SK-N-SH (cell line): Measurements from ENCODE around the gene DHRSX. TPM values are rescaled to one million over a fixed set of nuclear protein-coding genes. Genes with fewer than 3 reads are reported as not detected.

Experiments
- CTCF ChIA-PET: fragments of 300-600, 350-600 bp; formaldehyde crosslinking; extraction: SDS; loops from one replicate; lab custom pipeline; 2021; lab: Yijun Ruan, JAX
- POLR2A ChIA-PET: fragments of 350-600 bp; sonication (Branson Sonifier 250); formaldehyde crosslinking; extraction: SDS; loops from one replicate; lab custom pipeline; 2020; ENCODE audit warnings: antibody characterized with exemption, inconsistent platforms; lab: Yijun Ruan, JAX
- DNase-seq: peaks from one replicate; pipeline ENCODE4 v3.0.0; 2012
- H2AFZ ChIP-seq: fragments of 200-600 bp; sonication (generic); 2 replicates; pipeline ENCODE4 v1.8.1; 2016; ENCODE audit warnings: antibody characterized with exemption, mild to moderate bottlenecking, low read depth
- H3F3A ChIP-seq: fragments of 200-600 bp; sonication (generic); replicated peaks from 2 replicates; pipeline ENCODE3; 2016; ENCODE audit warnings: antibody characterized with exemption, mild to moderate bottlenecking; ENCODE audit not compliant: insufficient read depth
- H3K27ac ChIP-seq, 2 experiments: fragments of 200-500 bp in 1 of 2; fragments of 200-600 bp in 1 of 2; sonication (Bioruptor generic) in 1 of 2; sonication (generic), shearing (Covaris generic) in 1 of 2; 2 replicates each; pipeline versions ENCODE4 v1.5.1 to v1.6.1; 2014 to 2016; ENCODE audit warnings: low read depth in 2 of 2, inconsistent platforms in 1 of 2, low read length in 1 of 2, mild to moderate bottlenecking in 1 of 2, mixed read lengths in 1 of 2
- H3K27me3 ChIP-seq: fragments of 200-600 bp; sonication (generic), shearing (Covaris generic); 2 replicates; pipeline ENCODE4 v1.6.1; 2016; ENCODE audit warnings: mixed run types; ENCODE audit not compliant: insufficient read depth
- H3K36me3 ChIP-seq, 2 experiments: fragments of 200-500 bp in 1 of 2; fragments of 200-600 bp in 1 of 2; sonication (Bioruptor generic) in 1 of 2; sonication (generic) in 1 of 2; replicated peaks in 1 of 2; 2 replicates each; pipeline versions ENCODE3 to v1.5.1; 2014 to 2016; ENCODE audit warnings: low read length in 1 of 2, mild to moderate bottlenecking in 1 of 2; ENCODE audit not compliant: insufficient read depth in 2 of 2, control insufficient read depth in 1 of 2
- H3K4me1 ChIP-seq, 2 experiments: fragments of 200-500 bp in 1 of 2; fragments of 200-600 bp in 1 of 2; sonication (Bioruptor generic) in 1 of 2; sonication (generic), shearing (Covaris generic) in 1 of 2; 2 replicates each; pipeline versions ENCODE4 v1.5.1 to v1.6.1; 2014 to 2016; ENCODE audit warnings: low read depth in 1 of 2, low read length in 1 of 2, mixed run types in 1 of 2; ENCODE audit not compliant: insufficient read depth in 2 of 2, control insufficient read depth in 1 of 2
- H3K4me2 ChIP-seq: fragments of 200-600 bp; sonication (generic), shearing (Covaris generic); 2 replicates; pipeline ENCODE4 v1.6.1; 2017; ENCODE audit warnings: mixed run types
- H3K4me3 ChIP-seq, 2 experiments: fragments of 200-500 bp in 1 of 2; fragments of 200-600 bp in 1 of 2; sonication (Bioruptor generic) in 1 of 2; sonication (generic), shearing (Covaris generic) in 1 of 2; 2 replicates each; pipeline versions ENCODE4 v1.5.1 to v1.8.1; 2014 to 2016; ENCODE audit warnings: low read depth in 2 of 2, inconsistent platforms in 1 of 2, low read length in 1 of 2, mild to moderate bottlenecking in 1 of 2, mixed read lengths in 1 of 2, moderate library complexity in 1 of 2
- H3K79me2 ChIP-seq: fragments of 200-600 bp; sonication (generic); 2 replicates; pipeline ENCODE4 v1.8.1; 2017; ENCODE audit warnings: mild to moderate bottlenecking; ENCODE audit not compliant: insufficient read depth
- H3K9ac ChIP-seq: fragments of 200-600 bp; sonication (generic); 2 replicates; pipeline ENCODE4 v1.6.1; 2017; ENCODE audit warnings: mixed run types
- H3K9me2 ChIP-seq: fragments of 200-600 bp; sonication (generic); 2 replicates; pipeline ENCODE4 v1.6.1; 2017; ENCODE audit warnings: mixed run types
- H3K9me3 ChIP-seq: fragments of 200-600 bp; sonication (generic); 2 replicates; pipeline ENCODE4 v1.6.1; 2017; ENCODE audit warnings: mixed run types, mild to moderate bottlenecking, moderate library complexity
- H4K20me1 ChIP-seq: fragments of 200-600 bp; sonication (generic); 2 replicates; pipeline ENCODE4 v1.6.1; 2017; ENCODE audit warnings: mild to moderate bottlenecking, mixed run types; ENCODE audit not compliant: insufficient read depth
- EP300 ChIP-seq, 2 experiments: IDR thresholded peaks; 2 replicates each; pipeline versions ENCODE4 v1.4.0 to v1.6.1; 2012; ENCODE audit warnings: borderline replicate concordance in 1 of 2, low read depth in 1 of 2, low read length in 1 of 2
- FOXJ3 ChIP-seq: sonication (generic); formaldehyde crosslinking; IDR thresholded peaks from 2 replicates; pipeline ENCODE4 v1.5.1; 2020; ENCODE audit warnings: mild to moderate bottlenecking, missing genetic modification reagents
- FOXM1 ChIP-seq: IDR thresholded peaks from 2 replicates; pipeline ENCODE4 v1.4.0; 2012; ENCODE audit warnings: low read depth, mild to moderate bottlenecking
- GABPA ChIP-seq: IDR thresholded peaks from 2 replicates; pipeline ENCODE4 v1.4.0; 2012; ENCODE audit warnings: low read depth, mild to moderate bottlenecking
- JUND ChIP-seq: IDR thresholded peaks from 2 replicates; pipeline ENCODE4 v1.4.0; 2012
- RAD21 ChIP-seq: IDR thresholded peaks from 2 replicates; pipeline ENCODE4 v1.6.1; 2012; ENCODE audit warnings: mild to moderate bottlenecking, low read length
- RFX5 ChIP-seq: IDR thresholded peaks from 2 replicates; pipeline ENCODE4 v1.6.1; 2012; ENCODE audit warnings: mild to moderate bottlenecking, improper control_type of control experiment, low read length
- TCF12 ChIP-seq: IDR thresholded peaks from 2 replicates; pipeline ENCODE4 v1.4.0; 2012
- TEAD4 ChIP-seq: IDR thresholded peaks from 2 replicates; pipeline ENCODE4 v1.4.0; 2012; ENCODE audit warnings: mild to moderate bottlenecking, borderline replicate concordance; ENCODE audit not compliant: insufficient read depth
- YY1 ChIP-seq: IDR thresholded peaks from 2 replicates; pipeline ENCODE4 v1.4.0; 2012; ENCODE audit warnings: low read depth, mild to moderate bottlenecking
- WGBS: methylation state at CpG from one replicate; pipeline ENCODE4 v1.1.6; 2017; ENCODE audit warnings: low lambda C conversion rate; 5-methylcytosine and 5-hydroxymethylcytosine counted together
- polyA plus RNA-seq, 3 experiments: library from polyadenylated mRNA; depleted of rRNA; stranded (reverse); fragments of >200 nt; gene quantifications; 2 replicates each; pipeline ENCODE4 v1.2.3, GENCODE V29; 2012
- TF ChIP-seq, protein P1 (sequence below): fragments of 200-600 bp; sonication (generic); IDR thresholded peaks from 2 replicates; pipeline ENCODE4 v1.6.1; 2017; ENCODE audit warnings: antibody characterized with exemption, mild to moderate bottlenecking, moderate library complexity
- TF ChIP-seq, protein P2 (sequence below): IDR thresholded peaks from 2 replicates; pipeline ENCODE4 v1.6.1; 2012; ENCODE audit warnings: mild to moderate bottlenecking, low read depth, low read length, moderate library complexity

Gene DHRSX
- polyA plus RNA-seq, 1 of the 3 experiments (the other 2 are of a cell fraction) = 34.3 TPM

- no peaks in the 10 kb centered on the region for H3K9me2 ChIP-seq
- POLR2A ChIA-PET = no interaction called here
- TF ChIP-seq EP300 (IDR thresholded peaks at IDR 0.05; ENCODE audit: borderline replicate concordance in 1 of 2, low read depth in 1 of 2, low read length in 1 of 2) (no peak), GABPA (no peak), TCF12 (no peak), RFX5 (no peak), FOXM1 (no peak), JUND (no peak), YY1 (no peak)
- TF ChIP-seq, protein P1, sequence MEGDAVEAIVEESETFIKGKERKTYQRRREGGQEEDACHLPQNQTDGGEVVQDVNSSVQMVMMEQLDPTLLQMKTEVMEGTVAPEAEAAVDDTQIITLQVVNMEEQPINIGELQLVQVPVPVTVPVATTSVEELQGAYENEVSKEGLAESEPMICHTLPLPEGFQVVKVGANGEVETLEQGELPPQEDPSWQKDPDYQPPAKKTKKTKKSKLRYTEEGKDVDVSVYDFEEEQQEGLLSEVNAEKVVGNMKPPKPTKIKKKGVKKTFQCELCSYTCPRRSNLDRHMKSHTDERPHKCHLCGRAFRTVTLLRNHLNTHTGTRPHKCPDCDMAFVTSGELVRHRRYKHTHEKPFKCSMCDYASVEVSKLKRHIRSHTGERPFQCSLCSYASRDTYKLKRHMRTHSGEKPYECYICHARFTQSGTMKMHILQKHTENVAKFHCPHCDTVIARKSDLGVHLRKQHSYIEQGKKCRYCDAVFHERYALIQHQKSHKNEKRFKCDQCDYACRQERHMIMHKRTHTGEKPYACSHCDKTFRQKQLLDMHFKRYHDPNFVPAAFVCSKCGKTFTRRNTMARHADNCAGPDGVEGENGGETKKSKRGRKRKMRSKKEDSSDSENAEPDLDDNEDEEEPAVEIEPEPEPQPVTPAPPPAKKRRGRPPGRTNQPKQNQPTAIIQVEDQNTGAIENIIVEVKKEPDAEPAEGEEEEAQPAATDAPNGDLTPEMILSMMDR = no peak
- TF ChIP-seq, protein P2, sequence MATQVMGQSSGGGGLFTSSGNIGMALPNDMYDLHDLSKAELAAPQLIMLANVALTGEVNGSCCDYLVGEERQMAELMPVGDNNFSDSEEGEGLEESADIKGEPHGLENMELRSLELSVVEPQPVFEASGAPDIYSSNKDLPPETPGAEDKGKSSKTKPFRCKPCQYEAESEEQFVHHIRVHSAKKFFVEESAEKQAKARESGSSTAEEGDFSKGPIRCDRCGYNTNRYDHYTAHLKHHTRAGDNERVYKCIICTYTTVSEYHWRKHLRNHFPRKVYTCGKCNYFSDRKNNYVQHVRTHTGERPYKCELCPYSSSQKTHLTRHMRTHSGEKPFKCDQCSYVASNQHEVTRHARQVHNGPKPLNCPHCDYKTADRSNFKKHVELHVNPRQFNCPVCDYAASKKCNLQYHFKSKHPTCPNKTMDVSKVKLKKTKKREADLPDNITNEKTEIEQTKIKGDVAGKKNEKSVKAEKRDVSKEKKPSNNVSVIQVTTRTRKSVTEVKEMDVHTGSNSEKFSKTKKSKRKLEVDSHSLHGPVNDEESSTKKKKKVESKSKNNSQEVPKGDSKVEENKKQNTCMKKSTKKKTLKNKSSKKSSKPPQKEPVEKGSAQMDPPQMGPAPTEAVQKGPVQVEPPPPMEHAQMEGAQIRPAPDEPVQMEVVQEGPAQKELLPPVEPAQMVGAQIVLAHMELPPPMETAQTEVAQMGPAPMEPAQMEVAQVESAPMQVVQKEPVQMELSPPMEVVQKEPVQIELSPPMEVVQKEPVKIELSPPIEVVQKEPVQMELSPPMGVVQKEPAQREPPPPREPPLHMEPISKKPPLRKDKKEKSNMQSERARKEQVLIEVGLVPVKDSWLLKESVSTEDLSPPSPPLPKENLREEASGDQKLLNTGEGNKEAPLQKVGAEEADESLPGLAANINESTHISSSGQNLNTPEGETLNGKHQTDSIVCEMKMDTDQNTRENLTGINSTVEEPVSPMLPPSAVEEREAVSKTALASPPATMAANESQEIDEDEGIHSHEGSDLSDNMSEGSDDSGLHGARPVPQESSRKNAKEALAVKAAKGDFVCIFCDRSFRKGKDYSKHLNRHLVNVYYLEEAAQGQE = no peak
- no peak overlapping the region for H3K4me2 ChIP-seq
- no peak for DNase-seq
- H3K9me3 ChIP-seq = no peaks in the 10 kb centered on the region
- H3K27ac ChIP-seq = no peak overlapping the region
- H3K79me2 ChIP-seq = no peaks in the 10 kb centered on the region
- H3K9ac ChIP-seq = no peak overlapping the region
- no peaks in the 10 kb centered on the region for H3K27me3 ChIP-seq
- no peak overlapping the region; a peak in 1 of 4 replicates for H3K4me3 ChIP-seq
- no peak overlapping the region for H2AFZ ChIP-seq
- no peaks in the 10 kb centered on the region for H4K20me1 ChIP-seq
- no peaks in the 10 kb centered on the region for H3F3A ChIP-seq
- H3K36me3 ChIP-seq = no peaks in the 10 kb centered on the region
- CTCF ChIA-PET = no interaction called here
- H3K4me1 ChIP-seq = no peaks in the 10 kb centered on the region; a peak in 1 of 4 replicates
- 78% methylated on average over 13 of the region's 15 CpGs for WGBS
Measured at GRCh38 chrX:2187352-2188115, 313.2 kb downstream of the DHRSX start.

DNA sequence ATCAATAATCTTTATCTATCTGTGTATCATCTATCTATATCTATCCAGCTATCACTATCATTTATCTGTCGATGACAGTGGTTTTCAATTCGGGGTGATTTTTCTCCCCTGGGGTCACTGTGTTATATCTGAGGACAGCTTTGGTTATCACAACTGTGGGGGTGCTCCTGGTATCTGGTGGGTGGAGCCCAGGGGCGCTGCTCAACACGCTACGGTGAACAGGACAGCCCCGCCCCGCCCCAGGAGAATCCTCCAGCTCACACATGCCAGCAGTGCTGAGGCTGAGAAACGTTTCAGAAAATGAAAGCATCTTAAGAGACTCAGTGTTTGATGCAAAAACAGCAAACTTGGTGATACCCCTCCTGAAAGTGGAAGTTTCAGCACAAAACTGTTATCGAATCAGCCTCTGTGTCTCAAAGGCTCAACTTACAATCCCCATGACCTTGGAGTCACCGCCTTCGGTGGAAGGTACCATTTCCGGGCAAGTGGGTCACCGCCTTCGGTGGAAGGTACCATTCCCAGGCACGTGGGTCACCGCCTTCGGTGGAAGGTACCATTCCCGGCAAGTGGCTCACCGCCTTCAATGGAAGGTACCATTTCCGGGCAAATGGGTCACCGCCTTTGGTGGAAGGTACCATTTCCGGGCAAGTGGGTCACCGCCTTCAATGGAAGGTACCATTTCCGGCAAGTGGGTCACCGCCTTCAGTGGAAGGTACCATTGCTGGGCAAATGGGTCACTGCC is 315.3 kb downstream of the DHRSX start:
- Histone ChIP-seq H3K4me3 (no peak overlapping the region; a peak in 1 of 4 replicates), H3K9me3 (no peaks in the 10 kb centered on the region), H2AFZ (no peak overlapping the region), H3K4me2 (no peak overlapping the region), H4K20me1 (no peaks in the 10 kb centered on the region), H3K4me1 (no peaks in the 10 kb centered on the region; a peak in 1 of 4 replicates), H3K9ac (no peak overlapping the region), H3K27ac (no peak overlapping the region), H3K79me2 (no peaks in the 10 kb centered on the region), H3K36me3 (no peaks in the 10 kb centered on the region), H3F3A (no peaks in the 10 kb centered on the region), H3K27me3 (no peaks in the 10 kb centered on the region), H3K9me2 (no peaks in the 10 kb centered on the region)
- no peak for DNase-seq
- TF ChIP-seq FOXJ3 = no peak
- TF ChIP-seq YY1 = no peak
- TF ChIP-seq TCF12 = no peak
- TF ChIP-seq EP300 (IDR thresholded peaks at IDR 0.05; ENCODE audit: borderline replicate concordance in 1 of 2, low read depth in 1 of 2, low read length in 1 of 2) = no peak
- no peak for TF ChIP-seq RAD21
- TF ChIP-seq FOXM1 = no peak
- TF ChIP-seq JUND = no peak
- no peak for TF ChIP-seq TEAD4
- ChIA-PET CTCF (no interaction called here), POLR2A (no interaction called here)
- 90% methylated on average over 25 of the region's 25 CpGs for WGBS
